Omental fat pad (tissue), 4 donors: ENCODE results near the gene GOSR2. TPM values are rescaled to one million over a fixed set of nuclear protein-coding genes. Genes with fewer than 3 reads are reported as not detected.

Experiments
- ATAC-seq: fragments of 150-250 bp; one replicate; pipeline ENCODE4 v1.9.1; 2016; ENCODE audit warnings: mild to moderate bottlenecking, moderate library complexity; ENCODE audit not compliant: low FRiP score
- DNase-seq: peaks from one replicate; pipeline ENCODE4 v3.0.0-alpha.2; 2019; ENCODE audit warnings: low spot score
- total RNA-seq, 4 donors: library from RNA; depleted of rRNA; stranded (reverse); fragments of >200 nt; gene quantifications; one replicate each; pipeline ENCODE4 v1.1.0, GENCODE V29; 2016
- TF ChIP-seq, protein P1 (sequence below), 3 donors: fragments of 450-650 bp; IDR thresholded peaks; one replicate each; pipeline ENCODE4 v1.5.1; 2016 to 2017; ENCODE audit warnings: antibody characterized with exemption in 3 of 3, mild to moderate bottlenecking in 3 of 3, moderate library complexity in 2 of 3

The GOSR2 gene
- total RNA-seq, 4 donors from 2014 or later, result 37.4 to 59.4 (median 47.3) TPM

GRCh38 chr17:46971647-46972300 is 48.8 kb downstream of the GOSR2 start:
- TF ChIP-seq, protein P1, sequence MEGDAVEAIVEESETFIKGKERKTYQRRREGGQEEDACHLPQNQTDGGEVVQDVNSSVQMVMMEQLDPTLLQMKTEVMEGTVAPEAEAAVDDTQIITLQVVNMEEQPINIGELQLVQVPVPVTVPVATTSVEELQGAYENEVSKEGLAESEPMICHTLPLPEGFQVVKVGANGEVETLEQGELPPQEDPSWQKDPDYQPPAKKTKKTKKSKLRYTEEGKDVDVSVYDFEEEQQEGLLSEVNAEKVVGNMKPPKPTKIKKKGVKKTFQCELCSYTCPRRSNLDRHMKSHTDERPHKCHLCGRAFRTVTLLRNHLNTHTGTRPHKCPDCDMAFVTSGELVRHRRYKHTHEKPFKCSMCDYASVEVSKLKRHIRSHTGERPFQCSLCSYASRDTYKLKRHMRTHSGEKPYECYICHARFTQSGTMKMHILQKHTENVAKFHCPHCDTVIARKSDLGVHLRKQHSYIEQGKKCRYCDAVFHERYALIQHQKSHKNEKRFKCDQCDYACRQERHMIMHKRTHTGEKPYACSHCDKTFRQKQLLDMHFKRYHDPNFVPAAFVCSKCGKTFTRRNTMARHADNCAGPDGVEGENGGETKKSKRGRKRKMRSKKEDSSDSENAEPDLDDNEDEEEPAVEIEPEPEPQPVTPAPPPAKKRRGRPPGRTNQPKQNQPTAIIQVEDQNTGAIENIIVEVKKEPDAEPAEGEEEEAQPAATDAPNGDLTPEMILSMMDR (IDR thresholded peaks at IDR 0.05), result no peak
- ATAC-seq, result no peak
- DNase-seq, result no peak

GRCh38 chr17:46972346-46972745 is 49.4 kb downstream of the GOSR2 start:
- DNase-seq (no peak), ATAC-seq (no peak)
- TF ChIP-seq, protein P1 (IDR thresholded peaks at IDR 0.05), result no peak

GRCh38 chr17:46974086-46974485 is 51.1 kb downstream of the GOSR2 start:
- no peak for ATAC-seq
- TF ChIP-seq, protein P1 (IDR thresholded peaks at IDR 0.05), result no peak
- no peak for DNase-seq

DNA sequence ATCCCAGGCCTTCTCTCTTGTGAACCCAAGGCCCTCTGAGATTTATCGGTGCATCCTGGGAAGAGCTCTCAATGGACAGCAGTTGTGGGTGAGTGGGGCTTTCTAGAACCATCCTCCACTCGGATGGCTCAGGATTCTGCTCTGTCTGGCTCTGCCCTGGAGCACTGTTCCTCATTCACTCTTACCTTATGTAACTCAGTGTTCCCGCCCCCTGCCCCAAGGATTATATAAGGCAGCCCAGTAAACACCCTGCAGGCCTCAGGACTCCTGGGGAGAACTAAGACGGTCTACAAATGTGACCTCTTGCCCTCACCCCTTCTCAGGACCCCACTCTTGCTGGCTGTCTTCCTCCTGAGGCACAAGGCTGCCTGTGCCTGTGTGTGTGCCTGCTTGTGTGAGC is 52.3 kb downstream of the GOSR2 start:
- TF ChIP-seq, protein P1 (IDR thresholded peaks at IDR 0.05), result no peak
- no peak for ATAC-seq
- no peak for DNase-seq

- TF ChIP-seq, protein P1 (IDR thresholded peaks at IDR 0.05), result no peak
- ATAC-seq (no peak), DNase-seq (no peak)
These were observed 53.8 kb downstream of the GOSR2 start for GRCh38 chr17:46976626-46977270.

DNA sequence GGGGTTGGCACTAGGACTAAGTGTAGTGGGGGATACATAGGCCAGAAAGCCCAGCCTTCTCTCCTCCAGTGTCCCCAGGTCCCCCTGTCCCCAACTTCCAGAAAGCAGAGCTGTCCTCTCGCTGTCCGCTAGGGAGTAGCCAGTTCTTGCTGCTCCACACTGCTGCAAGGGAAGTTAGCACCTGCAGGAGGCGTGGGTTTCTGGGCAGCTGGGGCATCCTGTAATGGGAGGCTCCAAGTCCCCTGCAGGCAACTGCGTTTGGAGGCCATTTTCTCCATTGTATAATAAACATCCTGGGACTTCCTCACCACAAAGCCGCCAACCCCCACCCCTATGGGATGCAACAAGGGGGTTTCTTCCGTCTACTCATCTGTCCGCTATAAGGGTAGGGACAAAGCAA is 54.4 kb downstream of the GOSR2 start:
- ATAC-seq (no peak), DNase-seq (no peak)

More for the DNA sequence above, 54.4 kb downstream of the GOSR2 start:
- TF ChIP-seq, protein P1 (IDR thresholded peaks at IDR 0.05), result no peak
